ENCODE measurements around the gene NR6A1.

Gene NR6A1

DNA sequence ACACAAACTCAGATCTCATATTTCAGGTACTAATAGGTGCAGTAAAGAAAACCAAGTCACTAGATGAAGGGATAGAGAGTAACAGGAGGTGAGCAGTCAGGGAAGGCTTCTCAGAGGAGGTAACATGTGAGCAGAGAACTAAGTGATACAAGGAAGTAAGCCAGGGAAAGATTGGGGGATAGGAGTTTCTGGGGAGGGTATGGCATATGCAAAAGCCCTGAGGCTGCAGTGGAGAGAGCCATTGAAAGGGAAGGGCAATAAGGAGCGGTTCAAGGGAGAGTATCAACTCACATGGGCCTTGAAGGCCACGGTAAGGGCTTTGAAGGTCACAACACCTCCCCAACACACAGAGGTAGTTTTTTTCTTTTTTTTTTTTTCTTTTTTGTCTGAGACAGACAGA is 12.7 kb upstream of the NR6A1 start:
- Histone ChIP-seq H3K79me2 (ENCODE audit: insufficient read depth, low read depth) (no peaks in the 10 kb centered on the region), H3K27me3 (ENCODE audit: insufficient read depth, low read depth) (no peaks in the 10 kb centered on the region), H3K36me3 (ENCODE audit: insufficient read depth) (no peaks in the 10 kb centered on the region), H2AFZ (ENCODE audit: low read depth) (no peak overlapping the region), H3K4me3 (IDR thresholded peaks at IDR 0.05; ENCODE audit: insufficient read depth, low read depth, low read length) (no peak overlapping the region), H3K4me1 (ENCODE audit: low read depth, poor library complexity, severe bottlenecking) (no peaks in the 10 kb centered on the region), H3K9ac (no peak overlapping the region), H4K20me1 (ENCODE audit: insufficient read depth) (no peaks in the 10 kb centered on the region), H3K4me2 (no peak overlapping the region), H3K27ac (no peak overlapping the region)
- no peak for TF ChIP-seq CTCF (conservative IDR thresholded peaks at IDR 0.05; ENCODE audit: low read depth, low read length)

DNA sequence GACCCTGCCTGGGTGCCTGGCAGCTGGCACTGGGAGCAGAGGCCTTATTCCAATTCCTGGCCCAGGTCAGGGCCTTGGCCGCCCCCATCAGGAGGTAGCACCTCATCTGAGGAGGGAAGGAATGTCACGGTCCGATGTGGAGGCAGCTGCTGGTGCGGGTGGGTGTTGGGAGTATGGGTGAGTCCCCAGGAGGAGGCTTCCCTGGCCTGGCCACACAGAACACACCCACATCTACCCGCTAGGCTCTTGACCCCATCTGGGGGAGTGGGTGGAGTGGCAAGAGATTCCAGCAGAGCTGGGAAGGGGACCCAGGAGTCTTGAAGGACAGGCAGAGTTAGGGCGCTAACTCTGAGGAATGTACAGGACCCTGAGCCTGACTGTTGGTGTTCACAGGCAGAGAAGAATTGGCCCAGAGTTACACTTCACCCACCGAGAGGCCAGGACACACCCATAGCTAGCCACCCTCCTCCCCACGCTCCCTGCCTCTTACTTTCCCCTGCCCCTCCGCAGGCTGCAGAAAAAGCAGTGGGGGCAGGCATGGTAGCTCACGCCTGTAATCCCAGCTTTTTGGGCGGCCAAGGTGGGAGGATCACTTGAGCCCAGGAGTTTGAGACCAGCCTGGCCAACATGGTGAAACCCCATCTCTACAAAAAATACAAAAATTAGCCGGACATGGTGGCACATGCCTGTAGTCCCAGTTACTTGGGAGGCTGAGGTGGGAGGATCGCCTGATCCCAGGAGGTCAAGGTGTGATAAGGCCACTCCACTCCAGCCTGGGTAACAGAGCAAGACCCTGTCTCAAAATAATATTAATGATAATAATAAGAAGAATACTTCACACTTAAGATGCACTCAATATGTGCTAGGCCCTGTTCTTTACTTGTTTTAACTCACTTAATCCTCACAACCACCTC is 11.8 kb upstream of the NR6A1 start:
- H4K20me1 ChIP-seq (ENCODE audit: insufficient read depth), result no peaks in the 10 kb centered on the region
- TF ChIP-seq CTCF (conservative IDR thresholded peaks at IDR 0.05; ENCODE audit: low read depth, low read length), result no peak
- no peaks in the 10 kb centered on the region for H3K36me3 ChIP-seq (ENCODE audit: insufficient read depth)
- H3K27me3 ChIP-seq (ENCODE audit: insufficient read depth, low read depth), result no peaks in the 10 kb centered on the region
- no peaks in the 10 kb centered on the region for H3K4me1 ChIP-seq (ENCODE audit: low read depth, poor library complexity, severe bottlenecking)
- H3K27ac ChIP-seq, result no peak overlapping the region
- no peak overlapping the region for H3K9ac ChIP-seq
- H3K4me2 ChIP-seq, result no peak overlapping the region
- no peak overlapping the region for H2AFZ ChIP-seq (ENCODE audit: low read depth)
- H3K4me3 ChIP-seq (IDR thresholded peaks at IDR 0.05; ENCODE audit: insufficient read depth, low read depth, low read length), result no peak overlapping the region
- H3K79me2 ChIP-seq (ENCODE audit: insufficient read depth, low read depth), result no peaks in the 10 kb centered on the region

GRCh38 chr9:124781967-124782660 is 11.0 kb upstream of the NR6A1 start:
- Histone ChIP-seq H4K20me1 (ENCODE audit: insufficient read depth) (no peaks in the 10 kb centered on the region), H3K79me2 (ENCODE audit: insufficient read depth, low read depth) (no peaks in the 10 kb centered on the region), H3K27me3 (ENCODE audit: insufficient read depth, low read depth) (no peaks in the 10 kb centered on the region), H2AFZ (ENCODE audit: low read depth) (no peak overlapping the region), H3K4me2 (no peak overlapping the region), H3K9ac (no peak overlapping the region), H3K27ac (no peak overlapping the region), H3K4me1 (ENCODE audit: low read depth, poor library complexity, severe bottlenecking) (no peaks in the 10 kb centered on the region), H3K36me3 (ENCODE audit: insufficient read depth) (no peaks in the 10 kb centered on the region), H3K4me3 (IDR thresholded peaks at IDR 0.05; ENCODE audit: insufficient read depth, low read depth, low read length) (no peak overlapping the region)
- TF ChIP-seq CTCF (conservative IDR thresholded peaks at IDR 0.05; ENCODE audit: low read depth, low read length), result no peak

- Histone ChIP-seq H3K9ac (no peak overlapping the region), H3K36me3 (ENCODE audit: insufficient read depth) (no peaks in the 10 kb centered on the region), H3K4me1 (ENCODE audit: low read depth, poor library complexity, severe bottlenecking) (no peaks in the 10 kb centered on the region), H3K4me2 (no peak overlapping the region), H2AFZ (ENCODE audit: low read depth) (no peak overlapping the region), H3K27ac (no peak overlapping the region), H3K79me2 (ENCODE audit: insufficient read depth, low read depth) (no peaks in the 10 kb centered on the region), H3K4me3 (IDR thresholded peaks at IDR 0.05; ENCODE audit: insufficient read depth, low read depth, low read length) (no peak overlapping the region), H4K20me1 (ENCODE audit: insufficient read depth) (no peaks in the 10 kb centered on the region), H3K27me3 (ENCODE audit: insufficient read depth, low read depth) (no peaks in the 10 kb centered on the region)
- TF ChIP-seq CTCF (conservative IDR thresholded peaks at IDR 0.05; ENCODE audit: low read depth, low read length), result no peak
Observed at GRCh38 chr9:124780757-124781151, 9.6 kb upstream of the NR6A1 start.

All from KMS-11 (cell line).